ENCODE results near the gene TFAM. TPM values are rescaled to one million over a fixed set of nuclear protein-coding genes. Genes with fewer than 3 reads are reported as not detected.
A peak's percentile ranks its signal among the peaks of the same experiment; 100 is the strongest.

Gene TFAM
- total and polyA plus RNA-seq, 2 donors from 2014 or later: 18.5 to 35.0 TPM

GRCh38 chr10:58438340-58438871 lies 53.2 kb downstream of the TFAM start:
- H3K4me1 ChIP-seq (ENCODE audit: control insufficient read depth in 2 of 3, insufficient read depth in 2 of 3, low read depth in 1 of 3, low read length in 3 of 3): peaks cover 5 to 20% (median 9%) of the 10 kb centered on the region in 3 donors
- H3K4me3 ChIP-seq (ENCODE audit: low read length in 3 of 3): peak overlapping the region in 2 of 3 donors; percentile 25 to 42
- intact Hi-C loops (cut with DNase I): no loop called here
- FAIRE-seq (peak; percentile 90), DNase-seq (peak in 2 of 5 donors; percentile 78)
- peak overlapping the region; percentile 7 to 78 for H3K27ac ChIP-seq (ENCODE audit: low read depth in 2 of 2, low read length in 2 of 2)
- no peak overlapping the region for H3K9ac ChIP-seq (ENCODE audit: low read length in 3 of 3)
- H3K9me3 ChIP-seq (ENCODE audit: control insufficient read depth in 2 of 3, insufficient read depth in 1 of 3, low read length in 3 of 3): no peaks in the 10 kb centered on the region
- no peaks in the 10 kb centered on the region for H3K27me3 ChIP-seq (ENCODE audit: control insufficient read depth, insufficient read depth, low read length)
- no peak for TF ChIP-seq CTCF (IDR thresholded peaks at IDR 0.05; ENCODE audit: borderline replicate concordance, extremely low read depth, insufficient read depth)
- no peaks in the 10 kb centered on the region for H3K36me3 ChIP-seq (ENCODE audit: control insufficient read depth in 2 of 3, insufficient read depth in 3 of 3, low read length in 3 of 3)

GRCh38 chr10:58438986-58439385 lies 53.8 kb downstream of the TFAM start:
- Histone ChIP-seq H3K9ac (ENCODE audit: low read length in 3 of 3) (no peak overlapping the region), H3K4me1 (ENCODE audit: control insufficient read depth in 2 of 3, insufficient read depth in 2 of 3, low read depth in 1 of 3, low read length in 3 of 3) (peaks cover 5 to 20% (median 9%) of the 10 kb centered on the region in 3 donors), H3K36me3 (ENCODE audit: control insufficient read depth in 2 of 3, insufficient read depth in 3 of 3, low read length in 3 of 3) (no peaks in the 10 kb centered on the region), H3K27ac (ENCODE audit: low read depth in 2 of 2, low read length in 2 of 2) (peak overlapping the region; percentile 7 to 78), H3K4me3 (ENCODE audit: low read length in 3 of 3) (peak overlapping the region in 1 of 3 donors; percentile 25), H3K27me3 (ENCODE audit: control insufficient read depth, insufficient read depth, low read length) (no peaks in the 10 kb centered on the region), H3K9me3 (ENCODE audit: control insufficient read depth in 2 of 3, insufficient read depth in 1 of 3, low read length in 3 of 3) (no peaks in the 10 kb centered on the region)
- DNase-seq: no peak
- FAIRE-seq: no peak
- no peak for TF ChIP-seq CTCF (IDR thresholded peaks at IDR 0.05; ENCODE audit: borderline replicate concordance, extremely low read depth, insufficient read depth)
- intact Hi-C loops (cut with DNase I): no loop called here

GRCh38 chr10:58439632-58440364 lies 54.6 kb downstream of the TFAM start:
- no peaks in the 10 kb centered on the region for H3K36me3 ChIP-seq (ENCODE audit: control insufficient read depth in 2 of 3, insufficient read depth in 3 of 3, low read length in 3 of 3)
- no peak for TF ChIP-seq CTCF (IDR thresholded peaks at IDR 0.05; ENCODE audit: borderline replicate concordance, extremely low read depth, insufficient read depth)

More at GRCh38 chr10:58439632-58440364, 54.6 kb downstream of the TFAM start:
- Histone ChIP-seq H3K27me3 (ENCODE audit: control insufficient read depth, insufficient read depth, low read length) (no peaks in the 10 kb centered on the region), H3K4me3 (ENCODE audit: low read length in 3 of 3) (no peak overlapping the region), H3K9ac (ENCODE audit: low read length in 3 of 3) (no peak overlapping the region), H3K4me1 (ENCODE audit: control insufficient read depth in 2 of 3, insufficient read depth in 2 of 3, low read depth in 1 of 3, low read length in 3 of 3) (peaks cover 5 to 20% (median 9%) of the 10 kb centered on the region in 3 donors), H3K27ac (ENCODE audit: low read depth in 2 of 2, low read length in 2 of 2) (peak overlapping the region in 1 of 2 donors; percentile 35), H3K9me3 (ENCODE audit: control insufficient read depth in 2 of 3, insufficient read depth in 1 of 3, low read length in 3 of 3) (no peaks in the 10 kb centered on the region)
- FAIRE-seq (no peak), DNase-seq (no peak)
- intact Hi-C loops (cut with DNase I): no loop called here
